ENCODE results near the gene CSNK2A1. TPM values are rescaled to one million over a fixed set of nuclear protein-coding genes. Genes with fewer than 3 reads are reported as not detected.
"Not testable (repeated sequence)": the region's sequence is repeated elsewhere in the genome, so short reads cannot be mapped to it uniquely, and the experiment has no call there.

The CSNK2A1 gene
- total RNA-seq, 1 donor from 2014 or later, result 128 TPM

- intact Hi-C loops (cut with micrococcal nuclease), result no loop called here
Observed at GRCh38 chr20:497979-498378, 45.6 kb downstream of the CSNK2A1 start.

GRCh38 chr20:496126-496696, 47.4 kb downstream of the CSNK2A1 start:
- intact Hi-C loops (cut with micrococcal nuclease), result no loop called here

GRCh38 chr20:492159-492558, 51.4 kb downstream of the CSNK2A1 start:
- intact Hi-C loops (cut with micrococcal nuclease), result no loop called here

- intact Hi-C loops (cut with micrococcal nuclease), result no loop called here
Observed at GRCh38 chr20:487655-488054, 55.9 kb downstream of the CSNK2A1 start.

- intact Hi-C loops (cut with micrococcal nuclease), result no loop called here
Observed at GRCh38 chr20:483815-484644, 59.6 kb downstream of the CSNK2A1 start.

- intact Hi-C loops (cut with micrococcal nuclease), result no loop called here
Observed at GRCh38 chr20:481167-481566, 62.4 kb downstream of the CSNK2A1 start.

GRCh38 chr20:480044-480443, 63.5 kb downstream of the CSNK2A1 start:
- intact Hi-C loops (cut with micrococcal nuclease), result no loop called here

GRCh38 chr20:479487-479886, 64.1 kb downstream of the CSNK2A1 start:
- intact Hi-C loops (cut with micrococcal nuclease), result loop anchor here (1.0 to 2.0 kb wide), 3 partner anchors 17 to 125 kb away; partner anchors contain the start of gene TBC1D20

GRCh38 chr20:478949-479429, 64.6 kb downstream of the CSNK2A1 start:
- intact Hi-C loops (cut with micrococcal nuclease), result loop anchor here (1.0 to 2.0 kb wide), 3 partner anchors 16 to 125 kb away; partner anchors contain the start of gene TBC1D20

GRCh38 chr20:478010-478948, 65.3 kb downstream of the CSNK2A1 start:
- intact Hi-C loops (cut with micrococcal nuclease), result loop anchor here (2.0 kb wide), 1 partner anchor 15 kb away; the partner anchor contains the start of gene TBC1D20

GRCh38 chr20:476561-477249, 66.9 kb downstream of the CSNK2A1 start:
- intact Hi-C loops (cut with micrococcal nuclease), result not testable (repeated sequence)

- intact Hi-C loops (cut with micrococcal nuclease), result no loop called here
Observed at GRCh38 chr20:475463-476357, 67.9 kb downstream of the CSNK2A1 start.

GRCh38 chr20:474581-474980, 69.0 kb downstream of the CSNK2A1 start:
- intact Hi-C loops (cut with micrococcal nuclease), result no loop called here

GRCh38 chr20:472889-473292, 70.7 kb downstream of the CSNK2A1 start:
- intact Hi-C loops (cut with micrococcal nuclease), result no loop called here

- intact Hi-C loops (cut with micrococcal nuclease), result no loop called here
Observed at GRCh38 chr20:472137-472846, 71.3 kb downstream of the CSNK2A1 start.

GRCh38 chr20:469746-470490, 73.7 kb downstream of the CSNK2A1 start:
- intact Hi-C loops (cut with micrococcal nuclease), result no loop called here

- intact Hi-C loops (cut with micrococcal nuclease), result no loop called here
Observed at GRCh38 chr20:467755-468154, 75.8 kb downstream of the CSNK2A1 start.
